Transverse colon (tissue), 4 donors: ENCODE measurements around the gene IL22RA2. TPM values are rescaled to one million over a fixed set of nuclear protein-coding genes. Genes with fewer than 3 reads are reported as not detected.
A peak's percentile ranks its signal among the peaks of the same experiment; 100 is the strongest.

Experiments used
- DNase-seq: peaks from one replicate; pipeline ENCODE4 v3.0.0-alpha.2; 2019
- H3K27ac ChIP-seq, 4 donors: fragments of 200-600 bp; sonication (generic); 2 replicates each; pipeline ENCODE4 v1.5.1; 2016 to 2018; ENCODE audit warnings: inconsistent platforms in 4 of 4
- H3K27me3 ChIP-seq: fragments of 200-600 bp; sonication (generic); 2 replicates; pipeline ENCODE4 v1.5.1; 2017; ENCODE audit warnings: inconsistent platforms
- H3K36me3 ChIP-seq, 4 donors: fragments of 200-600 bp; sonication (generic); 2 replicates each; pipeline ENCODE4 v1.5.1; 2017 to 2019; ENCODE audit warnings: inconsistent platforms in 4 of 4
- H3K4me1 ChIP-seq, 4 donors: fragments of 200-600 bp; sonication (generic); 2 replicates each; pipeline ENCODE4 v1.5.1; 2017 to 2020; ENCODE audit warnings: inconsistent platforms in 4 of 4
- H3K4me3 ChIP-seq, 4 donors: fragments of 200-600 bp; sonication (generic); 1 replicate in 1 of 4; 2 replicates in 3 of 4; pipeline versions ENCODE4 v1.5.1 to v1.6.1; 2017 to 2019; ENCODE audit warnings: inconsistent platforms in 4 of 4
- H3K9me3 ChIP-seq, 2 donors: fragments of 200-600 bp; sonication (generic); 2 replicates each; pipeline ENCODE4 v1.5.1; 2017 to 2019; ENCODE audit warnings: inconsistent platforms in 2 of 2
- EP300 ChIP-seq: sonication (generic); formaldehyde crosslinking; IDR thresholded peaks from one replicate; pipeline ENCODE4 v1.6.1; 2017; ENCODE audit warnings: antibody characterized with exemption, low read depth
- POLR2A ChIP-seq: fragments of 450-650 bp; IDR thresholded peaks from one replicate; pipeline ENCODE4 v1.6.1; 2016; ENCODE audit warnings: antibody characterized with exemption, mild to moderate bottlenecking, moderate library complexity
- POLR2AphosphoS5 ChIP-seq, 3 donors: sonication (generic); formaldehyde crosslinking; IDR thresholded peaks; one replicate each; pipeline ENCODE4 v1.6.1; 2016; ENCODE audit warnings: antibody characterized with exemption in 3 of 3
- WGBS, 2 donors: methylation state at CpG; one replicate each; pipeline ENCODE4 v1.1.5; 2018; ENCODE audit warnings: low coverage in 1 of 2; 5-methylcytosine and 5-hydroxymethylcytosine counted together
- in situ Hi-C, 4 donors: fragments of 200-750 bp; cut with MboI; loops; one replicate each; pipeline versions ENCODE4 v1.15.0 to v1.15.1; 2017; ENCODE audit warnings: low sequenced_read_pairs in 3 of 4, low pct_ligation_motif_present in 1 of 4, low pct_unique_long_range_greater_than_20kb in 1 of 4
- intact Hi-C: fragments of 100-400 bp; cut with DNase I; formaldehyde crosslinking; loops from one replicate; pipeline ENCODE4 v1.15.1; 2023; ENCODE audit warnings: low total_unique reads
- total RNA-seq, 4 donors: library from RNA; depleted of rRNA; stranded (reverse); fragments of >200 nt; gene quantifications; one replicate each; pipeline ENCODE4 v1.1.0, GENCODE V29; 2016
- TF ChIP-seq, protein P1 (sequence below), 5 experiments: fragments of 200-600 bp in 3 of 5; fragments of 450-650 bp in 2 of 5; sonication (generic) in 3 of 5; IDR thresholded peaks; 1 replicate in 2 of 5; 2 replicates in 3 of 5; pipeline ENCODE4 v1.5.1; 2016 to 2017; ENCODE audit warnings: antibody characterized with exemption in 5 of 5, inconsistent platforms in 3 of 5, mild to moderate bottlenecking in 2 of 5, moderate library complexity in 1 of 5

The IL22RA2 gene
- total RNA-seq, 4 donors from 2014 or later: 0.16 TPM; not detected in 3

- Histone ChIP-seq H3K9me3 (no peaks in the 10 kb centered on the region), H3K4me3 (no peak overlapping the region), H3K4me1 (no peaks in the 10 kb centered on the region), H3K27me3 (no peaks in the 10 kb centered on the region), H3K36me3 (no peaks in the 10 kb centered on the region), H3K27ac (no peak overlapping the region)
- TF ChIP-seq, protein P1, sequence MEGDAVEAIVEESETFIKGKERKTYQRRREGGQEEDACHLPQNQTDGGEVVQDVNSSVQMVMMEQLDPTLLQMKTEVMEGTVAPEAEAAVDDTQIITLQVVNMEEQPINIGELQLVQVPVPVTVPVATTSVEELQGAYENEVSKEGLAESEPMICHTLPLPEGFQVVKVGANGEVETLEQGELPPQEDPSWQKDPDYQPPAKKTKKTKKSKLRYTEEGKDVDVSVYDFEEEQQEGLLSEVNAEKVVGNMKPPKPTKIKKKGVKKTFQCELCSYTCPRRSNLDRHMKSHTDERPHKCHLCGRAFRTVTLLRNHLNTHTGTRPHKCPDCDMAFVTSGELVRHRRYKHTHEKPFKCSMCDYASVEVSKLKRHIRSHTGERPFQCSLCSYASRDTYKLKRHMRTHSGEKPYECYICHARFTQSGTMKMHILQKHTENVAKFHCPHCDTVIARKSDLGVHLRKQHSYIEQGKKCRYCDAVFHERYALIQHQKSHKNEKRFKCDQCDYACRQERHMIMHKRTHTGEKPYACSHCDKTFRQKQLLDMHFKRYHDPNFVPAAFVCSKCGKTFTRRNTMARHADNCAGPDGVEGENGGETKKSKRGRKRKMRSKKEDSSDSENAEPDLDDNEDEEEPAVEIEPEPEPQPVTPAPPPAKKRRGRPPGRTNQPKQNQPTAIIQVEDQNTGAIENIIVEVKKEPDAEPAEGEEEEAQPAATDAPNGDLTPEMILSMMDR (IDR thresholded peaks at IDR 0.05): no peak
- TF ChIP-seq EP300 (no peak), POLR2AphosphoS5 (IDR thresholded peaks at IDR 0.05) (no peak), POLR2A (no peak)
- WGBS, 2 donors: 87 to 95% methylated on average over 12 to 13 of the region's 13 CpGs
- DNase-seq: no peak
- intact Hi-C loops (no loop called here), in situ Hi-C loops (no loop called here)
These were observed 3.0 kb downstream of the IL22RA2 start for GRCh38 chr6:137170266-137171052.

- WGBS, 2 donors: 81 to 83% methylated on average over 3 to 4 of the region's 4 CpGs
- in situ Hi-C loops (no loop called here), intact Hi-C loops (no loop called here)
- Histone ChIP-seq H3K4me1 (no peaks in the 10 kb centered on the region), H3K4me3 (no peak overlapping the region), H3K36me3 (no peaks in the 10 kb centered on the region), H3K27ac (no peak overlapping the region), H3K27me3 (no peaks in the 10 kb centered on the region), H3K9me3 (no peaks in the 10 kb centered on the region)
- TF ChIP-seq, protein P1 (IDR thresholded peaks at IDR 0.05): no peak
- TF ChIP-seq EP300 (no peak), POLR2AphosphoS5 (IDR thresholded peaks at IDR 0.05) (no peak), POLR2A (no peak)
- no peak for DNase-seq
These were observed 5.6 kb downstream of the IL22RA2 start for GRCh38 chr6:137167702-137168377.

- intact Hi-C loops: no loop called here
- TF ChIP-seq POLR2A (no peak), EP300 (no peak), POLR2AphosphoS5 (IDR thresholded peaks at IDR 0.05) (no peak)
- TF ChIP-seq, protein P1 (IDR thresholded peaks at IDR 0.05): peak in 2 of 5 experiments; percentile 35 to 38
- no peak overlapping the region for H3K27ac ChIP-seq
These were observed 7.0 kb downstream of the IL22RA2 start for GRCh38 chr6:137166247-137167098.

More at GRCh38 chr6:137166247-137167098, 7.0 kb downstream of the IL22RA2 start:
- Histone ChIP-seq H3K27me3 (no peaks in the 10 kb centered on the region), H3K36me3 (no peaks in the 10 kb centered on the region), H3K4me3 (no peak overlapping the region), H3K9me3 (no peaks in the 10 kb centered on the region), H3K4me1 (no peaks in the 10 kb centered on the region)
- in situ Hi-C loops: no loop called here
- no peak for DNase-seq
- 67 to 78% methylated on average over 2 to 8 of the region's 8 CpGs for WGBS, 2 donors
